SW 1271 (cell line): ENCODE measurements around the gene ZNF334.

Experiments used
- DNase-seq, 2 experiments: peaks; one replicate each; lab custom pipeline; 2025; lab: John Stamatoyannopoulos, UW

The ZNF334 gene

DNA sequence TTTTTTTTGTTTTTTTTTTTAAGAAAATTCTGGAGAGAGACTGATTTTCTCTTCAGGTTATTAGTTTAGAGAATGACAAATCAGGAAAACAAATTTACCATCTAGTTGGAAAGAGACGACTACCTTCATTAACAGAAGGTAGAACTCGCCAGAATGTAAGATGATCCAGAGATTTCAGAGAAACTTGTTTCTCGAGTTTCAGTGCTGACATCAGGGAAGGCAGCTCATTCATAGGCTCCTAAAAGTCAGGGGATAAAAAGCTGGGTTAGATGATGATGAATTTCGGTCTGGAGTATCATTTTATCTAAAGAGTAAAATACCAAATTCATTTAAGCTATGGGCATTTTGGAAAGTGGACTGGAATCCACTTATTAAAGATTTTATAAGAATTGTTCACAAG lies 27.9 kb downstream of the ZNF334 start:
- DNase-seq = no peak

DNA sequence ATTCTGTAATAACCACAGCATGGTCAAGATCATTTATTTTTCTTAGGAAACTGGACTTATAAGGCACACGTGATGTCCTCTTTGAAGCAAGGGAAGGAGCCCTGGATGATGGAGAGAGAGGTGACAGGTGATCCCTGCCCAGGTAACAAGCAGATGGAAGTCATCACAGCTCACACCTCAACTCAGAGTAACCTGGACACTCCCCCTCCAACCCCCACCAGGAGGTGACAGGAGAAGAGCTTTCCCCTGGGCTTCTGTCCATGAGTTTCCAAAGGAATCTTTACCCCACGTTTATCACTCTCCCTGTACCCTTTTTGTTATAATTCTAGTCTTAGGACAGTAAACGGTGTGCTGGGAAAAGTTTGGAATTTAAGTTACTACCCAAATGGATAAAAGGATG lies 28.4 kb downstream of the ZNF334 start:
- DNase-seq = no peak

DNA sequence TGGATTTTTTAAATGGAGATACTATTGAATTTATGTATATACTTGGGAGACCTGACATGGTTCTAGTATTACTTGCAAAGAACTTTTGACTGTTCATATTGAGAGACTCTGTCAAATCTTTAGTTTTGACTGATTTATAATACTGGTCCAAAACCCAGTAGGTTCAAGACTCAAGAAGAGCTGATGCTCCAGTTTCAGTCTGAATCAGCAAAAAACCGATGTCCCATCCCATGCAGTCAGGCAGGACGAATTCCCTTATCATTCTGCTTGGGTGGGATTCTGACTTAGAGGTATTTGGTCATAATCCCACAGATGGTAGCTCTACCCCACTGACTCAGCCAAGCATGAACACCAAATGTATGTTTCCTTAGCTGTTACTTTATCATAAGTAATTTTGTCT lies 29.5 kb downstream of the ZNF334 start:
- no peak for DNase-seq

DNA sequence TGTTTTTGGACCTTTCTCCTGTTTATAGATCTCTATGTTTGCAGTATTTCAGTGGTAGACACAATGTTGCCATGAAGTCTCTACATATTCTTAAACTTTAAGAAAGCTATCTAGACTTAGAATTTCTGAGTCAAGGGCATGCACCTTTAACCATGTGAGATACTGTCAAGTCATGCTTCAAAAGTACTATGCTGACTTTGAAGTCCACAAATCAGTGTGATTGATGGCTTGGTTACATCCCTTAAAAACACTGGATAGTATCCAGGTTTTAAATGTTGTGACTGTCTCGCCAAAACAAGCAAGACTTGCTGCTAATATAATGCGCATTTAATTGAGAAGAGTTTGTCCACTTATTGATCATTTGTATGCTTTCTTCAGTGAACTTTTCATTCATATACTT lies 30.5 kb downstream of the ZNF334 start:
- no peak for DNase-seq

DNA sequence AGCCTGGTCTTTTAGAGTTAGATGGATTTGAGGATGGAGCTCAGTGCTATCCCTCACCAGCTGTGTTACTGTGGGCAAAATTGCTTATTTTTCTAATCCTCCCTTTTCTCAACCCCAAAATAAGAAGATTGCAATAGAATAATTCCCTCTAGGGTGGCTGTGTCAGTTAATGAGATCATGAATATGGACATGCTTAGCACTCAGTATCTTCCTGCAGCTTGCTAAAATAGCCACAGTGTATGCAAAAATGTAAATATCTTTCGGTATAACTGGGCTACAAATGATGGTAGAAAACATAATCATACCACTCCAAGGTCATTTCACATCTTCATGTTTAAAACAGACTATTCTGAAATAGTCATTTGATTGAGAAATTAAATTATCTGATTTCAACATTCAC lies 35.7 kb downstream of the ZNF334 start:
- DNase-seq = no peak

DNA sequence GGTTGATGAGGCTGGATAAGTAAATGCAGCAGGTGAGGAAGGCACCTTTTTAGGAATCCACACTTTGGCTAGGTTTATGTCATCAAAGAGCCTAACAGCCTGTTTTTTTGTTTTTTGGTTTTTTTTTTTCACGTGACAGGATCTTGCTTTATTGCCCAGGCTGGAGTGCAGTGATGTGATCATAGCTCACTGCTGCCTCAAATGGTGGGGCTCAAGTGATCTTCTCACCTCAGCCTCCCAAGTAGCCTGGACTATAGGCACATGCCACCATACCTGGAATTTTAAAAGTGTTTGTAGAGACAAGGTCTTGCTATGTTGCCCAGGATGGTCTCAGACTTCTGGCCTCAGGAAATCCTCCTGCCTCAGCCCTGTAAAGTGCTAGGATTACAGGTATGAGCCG lies 36.1 kb downstream of the ZNF334 start:
- DNase-seq = no peak

DNA sequence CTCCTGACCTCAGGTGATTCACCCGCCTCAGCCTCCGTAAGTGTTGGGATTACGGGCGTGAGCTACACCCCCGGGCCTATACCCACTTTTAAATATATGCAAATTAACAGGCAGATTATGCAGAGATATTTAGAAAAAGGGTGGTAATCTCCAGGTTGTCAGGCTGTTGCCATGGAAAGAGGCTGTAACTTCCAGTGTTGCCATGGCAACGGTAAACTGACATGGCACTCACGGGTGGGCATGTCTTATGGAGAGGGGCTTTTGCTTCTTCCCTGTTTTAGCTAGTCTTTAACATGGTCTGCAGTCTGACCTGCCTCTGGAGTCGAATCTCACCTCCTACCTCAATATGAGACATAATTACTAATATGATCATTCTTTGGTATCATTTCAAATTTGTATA lies 44.9 kb downstream of the ZNF334 start:
- DNase-seq = no peak

DNA sequence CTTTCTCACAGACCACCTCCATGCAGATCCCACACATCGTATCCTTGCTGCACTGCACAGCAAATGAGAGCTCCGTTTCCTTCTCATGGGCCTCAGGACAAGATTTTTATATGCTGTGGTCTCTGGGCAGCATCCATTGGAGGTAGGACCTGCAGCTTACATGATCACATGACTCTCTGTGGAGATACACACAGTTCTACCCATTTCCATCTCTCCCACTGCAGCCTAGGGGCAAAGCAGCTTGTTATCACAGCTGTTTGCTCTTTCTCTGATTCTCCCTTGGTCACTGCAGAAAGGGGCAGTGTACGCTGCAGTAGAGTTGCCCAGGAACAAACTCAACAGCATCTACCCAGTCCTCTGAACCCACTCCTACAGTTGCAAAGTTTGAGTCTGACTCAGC lies 48.9 kb downstream of the ZNF334 start:
- no peak for DNase-seq

- no peak for DNase-seq
Observed at GRCh38 chr20:46463852-46464251, 49.5 kb downstream of the ZNF334 start.

GRCh38 chr20:46461808-46462207 lies 51.6 kb downstream of the ZNF334 start:
- DNase-seq = no peak

GRCh38 chr20:46458866-46459750 lies 54.3 kb downstream of the ZNF334 start:
- no peak for DNase-seq

- DNase-seq = no peak
Observed at GRCh38 chr20:46456255-46457028, 56.9 kb downstream of the ZNF334 start.

DNA sequence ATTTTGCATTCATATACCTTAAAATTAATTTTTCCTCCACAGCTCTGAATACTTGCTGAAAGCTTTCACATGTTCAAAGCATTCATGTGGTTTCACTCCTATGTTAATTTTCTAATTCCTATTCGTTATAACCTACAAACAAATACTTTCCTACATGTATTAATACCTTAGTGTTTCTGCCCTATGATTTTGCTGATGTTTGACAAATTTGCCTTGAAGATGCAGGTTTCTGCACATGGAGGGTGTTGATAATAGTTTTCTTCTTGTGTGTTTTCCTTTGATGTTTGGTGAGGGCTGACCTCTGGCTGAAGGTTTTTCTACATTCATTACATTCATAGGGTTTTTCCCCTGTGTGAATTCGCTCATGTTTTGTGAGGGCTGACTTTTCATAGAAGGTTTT lies 57.6 kb downstream of the ZNF334 start:
- DNase-seq = no peak
